ENCODE results near the gene NIPAL4. TPM values are rescaled to one million over a fixed set of nuclear protein-coding genes. Genes with fewer than 3 reads are reported as not detected.

The NIPAL4 gene
- total and polyA plus RNA-seq, 9 donors, result 0.08 to 1.0 (median 0.34) TPM

DNA sequence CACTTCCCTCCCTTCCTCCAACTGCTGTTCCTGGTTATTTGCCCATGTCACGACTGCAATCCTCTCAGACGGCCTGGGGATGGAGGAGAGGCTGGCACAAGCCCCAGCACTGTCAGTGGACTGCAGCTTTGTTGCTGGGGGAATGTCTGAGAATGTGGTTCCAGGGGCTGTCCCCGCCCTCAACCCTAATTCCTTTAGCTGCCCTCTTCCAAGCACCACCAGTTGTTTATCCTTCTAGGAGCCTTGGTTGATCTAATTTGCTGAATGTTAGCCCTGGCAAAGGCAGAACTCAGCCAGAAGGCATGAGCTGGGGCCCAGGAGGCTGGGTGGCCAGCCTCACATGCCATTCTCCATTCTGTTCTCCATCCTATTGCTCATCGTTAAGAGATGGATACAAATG, 64.0 kb downstream of the NIPAL4 start:
- Histone ChIP-seq H3K27ac (ENCODE audit: low read length) (no peak overlapping the region), H3K4me1 (ENCODE audit: control insufficient read depth, insufficient read depth, low read length) (peaks cover 23% of the 10 kb centered on the region), H3K27me3 (ENCODE audit: control insufficient read depth, insufficient read depth, low read length) (no peaks in the 10 kb centered on the region), H3K4me3 (ENCODE audit: low read length) (no peak overlapping the region), H3K9me3 (replicated peaks; ENCODE audit: control insufficient read depth, low read depth, low read length) (no peaks in the 10 kb centered on the region), H3K36me3 (ENCODE audit: control insufficient read depth, insufficient read depth, low read length) (peaks cover 12% of the 10 kb centered on the region)
- WGBS (ENCODE audit: insufficient coverage), result no CpG with 5 or more reads among the region's 4 CpGs
- DNase-seq, result no peak

Other genes starting within 250 kb of the NIPAL4 start
- 3.1 TPM for gene CYFIP2, start 194.1 kb upstream of the NIPAL4 start, total RNA-seq
- gene CYFIP2, start 194.1 kb upstream of the NIPAL4 start, polyA plus RNA-seq (ENCODE audit: insufficient read depth in 1 of 8, insufficient read length in 8 of 8, low replicate concordance in 1 of 8), result 1 to 10 TPM; 3.0 to 7.8 (median 4.4) TPM
- gene ADAM19, start 115.6 kb downstream of the NIPAL4 start, total RNA-seq, result 11.0 TPM
- gene ADAM19, start 115.6 kb downstream of the NIPAL4 start, polyA plus RNA-seq (ENCODE audit: insufficient read depth in 1 of 8, insufficient read length in 8 of 8, low replicate concordance in 1 of 8), result 10 to 100 TPM; 15.2 to 27.7 (median 20.4) TPM
- 0.09 TPM for gene SOX30, start 192.2 kb downstream of the NIPAL4 start, total RNA-seq
- gene SOX30, start 192.2 kb downstream of the NIPAL4 start, polyA plus RNA-seq (ENCODE audit: insufficient read depth in 1 of 8, insufficient read length in 8 of 8, low replicate concordance in 1 of 8), result under 1 TPM; 0.27 to 0.64 (median 0.35) TPM
- not detected for gene C5orf52, start 211.3 kb downstream of the NIPAL4 start, total RNA-seq
- gene C5orf52, start 211.3 kb downstream of the NIPAL4 start, polyA plus RNA-seq (ENCODE audit: insufficient read depth in 1 of 8, insufficient read length in 8 of 8, low replicate concordance in 1 of 8), result not detected

Data from muscle of leg (tissue), 11 donors.